GM18867 (cell line): ENCODE measurements around the gene PKN3.
"Not testable (repeated sequence)": the region's sequence is repeated elsewhere in the genome, so short reads cannot be mapped to it uniquely, and the experiment has no call there.

Experiments used
- ATAC-seq: cut with Tn5 transposase; IDR thresholded peaks from one replicate; pipeline ENCODE4 v1.9.1; 2021; ENCODE audit warnings: mild to moderate bottlenecking, moderate library complexity; ENCODE audit not compliant: unreplicated experiment

The PKN3 gene

DNA sequence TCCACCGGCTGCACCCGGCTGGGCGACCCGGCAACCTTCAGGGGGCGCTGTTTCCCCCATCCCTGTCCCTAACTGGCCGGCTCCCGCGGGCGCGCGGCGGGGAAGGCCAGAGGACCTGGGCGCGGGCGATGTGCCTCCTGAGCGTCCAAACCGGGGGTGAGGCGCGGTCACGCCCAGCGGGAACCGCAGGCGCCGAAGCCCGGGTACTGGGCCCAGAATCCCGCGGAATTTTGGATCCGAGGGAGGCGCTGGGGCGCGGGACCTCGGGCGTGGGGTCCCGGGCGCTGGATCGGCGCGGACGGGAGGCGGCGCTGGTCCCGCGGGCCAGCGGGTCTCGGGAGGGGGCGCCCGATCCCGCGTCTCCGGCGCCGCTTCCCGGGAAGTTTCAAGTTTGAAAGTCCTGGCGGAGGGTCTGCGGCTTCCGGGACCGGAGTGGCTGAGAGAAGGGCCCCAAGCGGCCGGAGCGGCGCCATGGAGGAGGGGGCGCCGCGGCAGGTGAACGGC, at the start of gene PKN3:
Gene PKN3, plus strand, starts transcription at position 59 of the 504 bp plus-strand sequence. Its CDS starts 413 bp downstream, at position 472.
- ATAC-seq, result peak; percentile 73

- no peak for ATAC-seq
Measured at GRCh38 chr9:128653908-128654307, 48.4 kb upstream of the PKN3 start.

GRCh38 chr9:128654481-128654880, 47.8 kb upstream of the PKN3 start:
- ATAC-seq, result no peak

GRCh38 chr9:128656416-128657343, 45.6 kb upstream of the PKN3 start, which contains the start of gene DYNC2I2:
Gene DYNC2I2 (minus strand): TSS chr9:128656847. CDS start chr9:128656726, 121 bp downstream.
- peak; percentile 72 for ATAC-seq

- no peak for ATAC-seq
Measured at GRCh38 chr9:128657344-128657704, 45.0 kb upstream of the PKN3 start.

DNA sequence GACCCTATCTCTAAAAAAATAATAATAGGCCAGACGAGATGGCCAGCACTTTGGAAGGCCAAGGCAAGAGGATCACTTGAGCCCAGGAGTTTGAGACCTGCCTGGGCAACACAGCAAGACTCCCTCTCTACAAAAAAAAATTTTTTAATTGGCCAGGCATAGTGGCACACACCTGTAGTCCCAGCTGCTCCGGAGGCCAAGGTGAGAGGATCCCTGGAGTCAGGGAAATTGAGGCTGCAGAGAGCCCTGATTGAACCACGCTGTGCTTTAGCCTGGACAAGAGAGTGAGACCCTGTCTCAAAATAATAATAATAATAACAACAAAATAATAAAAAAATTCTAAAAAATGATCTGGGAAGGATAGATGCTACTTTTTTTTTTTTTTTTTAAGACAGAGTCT, 44.5 kb upstream of the PKN3 start:
- ATAC-seq, result no peak

- not testable (repeated sequence) for ATAC-seq
Measured at GRCh38 chr9:128666481-128666941, 35.8 kb upstream of the PKN3 start.

DNA sequence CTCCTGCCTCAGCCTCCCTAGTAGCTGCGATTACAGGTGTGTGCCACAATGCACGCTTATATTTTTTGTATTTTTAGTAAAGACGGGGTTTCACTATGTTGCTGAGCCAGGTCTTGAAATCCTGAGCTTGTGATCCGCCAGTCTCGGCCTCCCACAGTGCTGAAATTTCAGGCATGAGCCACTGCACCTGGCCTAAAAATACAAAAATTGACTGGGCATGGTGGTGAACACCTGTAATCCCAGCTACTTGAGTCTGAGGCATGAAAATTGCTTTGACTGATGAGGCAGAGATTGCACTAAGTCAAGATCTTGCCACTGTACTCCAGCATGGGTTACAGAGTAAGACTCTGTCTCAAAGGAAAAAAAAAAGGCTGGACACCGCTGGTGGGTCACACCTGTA, 32.5 kb upstream of the PKN3 start:
- no peak for ATAC-seq

DNA sequence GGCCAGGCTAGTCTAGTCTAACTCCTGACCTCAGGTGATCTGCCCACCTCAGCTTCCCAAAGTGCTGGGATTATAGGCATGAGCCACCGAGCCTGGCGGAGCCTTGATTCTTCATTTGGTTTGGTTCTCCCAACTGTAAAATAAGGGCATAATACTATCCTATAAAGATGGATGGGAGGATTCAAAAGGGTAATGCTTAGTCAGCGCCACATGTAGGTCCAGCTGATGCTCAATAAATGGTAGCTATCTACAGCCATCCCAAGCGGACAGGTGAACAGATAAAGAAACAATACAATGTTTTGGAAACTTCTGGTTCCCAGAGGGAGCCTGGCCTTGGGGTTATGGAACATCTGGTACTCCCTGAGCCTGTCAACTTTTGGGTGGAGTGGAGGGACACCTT, 26.9 kb upstream of the PKN3 start:
- no peak for ATAC-seq

DNA sequence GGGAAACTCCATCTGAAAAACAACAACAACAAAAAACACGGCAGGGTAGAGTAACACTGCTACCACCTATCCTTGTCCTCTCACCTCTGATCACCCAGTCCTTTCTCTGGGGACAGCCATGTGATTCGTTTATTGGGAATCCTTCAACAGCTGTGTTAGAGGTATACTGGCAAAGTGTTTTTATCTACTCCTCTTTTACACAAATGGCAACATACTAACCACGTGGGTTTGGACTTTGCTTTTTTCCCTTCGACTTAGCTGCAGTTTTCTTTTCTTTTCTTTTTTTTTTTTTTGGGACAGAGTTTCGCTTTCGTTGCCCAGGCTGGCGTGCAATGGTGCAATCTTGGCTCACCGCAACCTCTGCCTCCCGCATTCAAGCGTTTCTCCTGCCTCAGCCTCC, 24.5 kb upstream of the PKN3 start:
- ATAC-seq, result no peak

- ATAC-seq, result no peak
Measured at GRCh38 chr9:128683340-128684064, 18.8 kb upstream of the PKN3 start.

DNA sequence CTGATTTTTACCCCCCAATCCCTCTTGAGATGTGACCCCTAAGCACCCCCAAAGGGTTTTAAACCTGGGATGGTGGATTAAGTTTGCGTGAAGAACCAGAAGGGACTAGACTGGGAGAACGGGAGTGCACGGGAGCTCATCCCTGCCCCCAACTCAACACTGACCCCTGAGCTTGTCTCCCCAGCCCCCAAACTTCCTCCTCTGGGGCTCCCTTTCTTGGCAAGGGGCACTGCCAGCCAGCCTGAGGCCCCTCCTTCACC, 18.3 kb upstream of the PKN3 start:
- ATAC-seq, result no peak

DNA sequence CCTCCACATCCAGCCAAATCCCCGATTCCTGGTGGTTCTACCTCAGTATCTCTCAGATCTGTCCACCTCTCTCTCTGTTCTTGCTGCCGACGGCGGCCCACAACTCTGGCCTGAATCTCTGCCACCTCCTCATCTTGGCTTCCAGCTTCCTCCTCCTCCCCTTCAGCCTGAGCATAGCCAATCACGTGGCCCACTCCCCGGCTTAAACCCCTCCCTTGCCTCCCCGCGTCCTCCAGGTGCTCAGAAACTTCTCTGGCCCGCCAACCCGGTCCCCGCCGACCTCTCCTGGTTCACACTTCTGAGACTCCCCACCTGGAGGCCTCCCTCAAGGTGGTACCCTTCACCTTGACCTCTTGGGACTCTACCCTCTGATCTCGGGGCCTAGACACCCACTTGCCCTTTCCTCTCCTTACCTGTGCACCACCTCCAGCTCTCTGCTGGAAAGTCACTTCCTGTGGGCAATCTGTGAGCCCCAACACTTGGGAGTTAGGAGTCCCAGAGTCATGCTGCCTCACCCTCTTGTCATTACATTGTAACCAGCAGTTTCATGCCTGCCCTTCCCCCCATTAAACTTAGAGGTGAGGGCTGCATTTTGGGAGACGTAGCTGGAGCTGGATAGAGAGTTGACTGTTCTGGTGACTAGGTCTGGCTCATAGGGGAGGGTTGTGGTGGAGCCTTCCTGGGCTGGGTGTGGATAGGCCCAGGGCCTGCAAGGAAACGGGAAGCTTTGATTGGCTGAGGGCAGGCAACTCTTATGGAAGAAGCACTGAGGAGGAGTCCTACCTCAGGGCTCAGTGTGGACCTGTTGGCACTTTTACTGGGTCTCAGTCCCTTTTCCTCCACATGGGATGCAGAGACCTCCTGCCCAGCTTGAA, 17.7 kb upstream of the PKN3 start:
- peak; percentile 38 for ATAC-seq

DNA sequence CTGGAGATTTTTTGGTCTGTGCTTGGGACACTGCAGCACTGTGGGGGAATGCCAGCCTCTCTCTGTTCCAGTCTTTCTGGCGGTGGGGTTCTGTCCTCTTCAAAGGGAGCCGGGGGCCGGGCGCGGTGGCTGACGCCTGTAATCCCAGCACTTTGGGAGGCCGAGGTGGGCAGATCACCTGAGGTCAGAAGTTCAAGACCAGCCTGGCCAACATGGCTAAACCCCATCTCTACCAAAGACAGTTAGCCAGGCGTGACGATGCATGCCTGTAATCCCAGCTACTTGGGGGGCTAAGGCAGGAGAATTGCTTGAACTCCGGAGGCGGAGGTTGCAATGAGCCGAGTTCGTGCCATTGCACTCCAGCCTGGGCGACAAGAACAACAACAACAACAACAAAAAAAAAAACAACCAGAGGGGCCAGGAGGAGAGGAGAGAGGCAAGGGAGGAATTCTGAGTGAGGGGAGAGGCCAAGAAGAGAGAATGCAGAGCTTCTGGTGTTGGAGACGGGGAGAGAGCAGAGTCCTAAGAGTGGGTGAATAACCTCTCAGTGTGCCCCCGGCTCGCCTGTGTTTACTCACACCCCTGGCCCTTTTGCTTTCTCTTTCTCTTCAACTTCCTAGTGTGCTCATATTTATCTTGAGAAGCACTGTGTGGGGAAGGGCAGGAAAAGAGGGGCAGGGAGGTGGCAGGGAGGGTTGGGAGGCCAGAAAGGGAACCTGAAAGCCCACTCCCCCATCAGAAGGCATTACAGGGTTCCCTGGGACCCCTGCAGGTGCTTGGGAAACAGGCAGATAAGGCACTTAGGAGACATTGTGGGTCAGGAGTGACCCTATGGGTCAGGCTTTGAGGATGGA, 16.4 kb upstream of the PKN3 start:
- ATAC-seq, result no peak

DNA sequence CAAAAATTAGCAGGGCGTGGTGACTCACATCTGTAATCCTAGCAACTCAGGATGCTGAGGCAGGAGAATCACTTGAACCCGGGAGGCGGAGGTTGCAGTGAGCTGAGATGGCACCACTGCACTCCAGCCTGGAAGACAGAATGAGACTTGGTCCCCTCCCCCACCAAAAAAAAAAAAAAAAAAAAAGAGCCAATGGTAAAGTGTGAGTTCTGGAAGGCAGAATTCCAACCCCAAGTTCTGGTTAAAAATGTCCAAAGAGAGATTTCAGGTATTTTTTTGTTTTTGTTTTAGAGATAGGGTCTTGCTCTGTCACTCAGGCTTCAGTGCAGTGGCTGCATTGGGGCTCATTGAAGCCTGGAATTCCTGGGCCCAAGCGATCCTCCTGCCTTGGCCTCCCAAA, 14.8 kb upstream of the PKN3 start:
- no peak for ATAC-seq

- peak; percentile 69 for ATAC-seq
Measured at GRCh38 chr9:128688501-128689292, 13.6 kb upstream of the PKN3 start, which contains the start of gene SET. Gene SET (plus strand): TSS chr9:128689222. CDS start chr9:128689583, 361 bp downstream.

- peak; percentile 20 for ATAC-seq
Measured at GRCh38 chr9:128689293-128689774, 13.0 kb upstream of the PKN3 start.

DNA sequence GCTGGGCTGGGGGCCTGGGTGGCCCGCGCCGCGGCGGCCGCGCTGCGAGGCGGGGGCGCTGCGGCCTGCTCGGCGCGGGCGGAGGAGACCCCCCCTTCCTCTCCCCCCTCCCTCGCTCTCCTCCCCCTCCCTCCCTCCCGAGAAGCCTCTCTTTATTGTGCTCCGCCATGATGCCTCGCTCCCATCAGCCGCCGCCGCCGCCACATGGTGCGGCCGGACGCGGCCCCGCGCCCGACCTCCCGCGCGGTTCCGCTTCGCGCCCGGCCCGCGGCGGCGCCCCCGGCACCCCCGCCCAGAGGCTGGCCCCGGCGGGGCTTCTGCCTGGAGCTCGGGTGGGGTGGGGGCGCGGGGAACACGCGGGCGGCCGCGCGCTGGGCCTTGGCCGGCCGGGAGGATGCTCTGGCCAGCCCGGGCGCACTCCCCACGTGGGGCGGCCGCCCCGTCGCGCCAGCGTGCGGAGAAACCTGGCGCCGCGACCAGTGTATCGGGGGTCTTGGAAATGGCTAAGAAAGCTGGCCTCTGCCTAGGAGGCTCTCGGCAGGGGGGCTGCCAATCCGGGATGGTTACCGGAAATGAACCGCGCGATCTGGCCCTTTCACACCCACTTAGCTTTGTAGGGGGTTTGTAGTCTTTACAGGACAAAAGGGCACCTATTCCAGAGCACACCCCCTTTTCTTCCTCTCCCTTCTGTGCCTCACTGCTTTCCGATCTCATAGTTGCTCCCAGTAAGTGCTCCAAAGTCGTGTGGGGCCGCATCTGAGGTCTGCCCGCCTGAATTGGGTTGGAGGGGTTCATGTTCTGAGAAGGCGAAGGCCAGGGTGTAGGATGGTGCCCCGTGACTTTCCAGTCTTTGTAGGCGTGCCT, 12.3 kb upstream of the PKN3 start:
- peak; percentile 5 for ATAC-seq
